GM20000 (cell line): ENCODE data around the gene EXOSC3.

Experiments
- DNase-seq: peaks from one replicate; pipeline ENCODE4 v3.0.0; 2012; ENCODE audit warnings: low spot score
- TF ChIP-seq, protein P1 (sequence below): IDR thresholded peaks from 2 replicates; pipeline ENCODE4 v1.5.1; 2012; ENCODE audit warnings: mild to moderate bottlenecking, control low read depth; ENCODE audit errors: extremely low read depth, missing control alignments

Gene EXOSC3

GRCh38 chr9:37790096-37790495 lies 5.2 kb upstream of the EXOSC3 start:
- TF ChIP-seq, protein P1, sequence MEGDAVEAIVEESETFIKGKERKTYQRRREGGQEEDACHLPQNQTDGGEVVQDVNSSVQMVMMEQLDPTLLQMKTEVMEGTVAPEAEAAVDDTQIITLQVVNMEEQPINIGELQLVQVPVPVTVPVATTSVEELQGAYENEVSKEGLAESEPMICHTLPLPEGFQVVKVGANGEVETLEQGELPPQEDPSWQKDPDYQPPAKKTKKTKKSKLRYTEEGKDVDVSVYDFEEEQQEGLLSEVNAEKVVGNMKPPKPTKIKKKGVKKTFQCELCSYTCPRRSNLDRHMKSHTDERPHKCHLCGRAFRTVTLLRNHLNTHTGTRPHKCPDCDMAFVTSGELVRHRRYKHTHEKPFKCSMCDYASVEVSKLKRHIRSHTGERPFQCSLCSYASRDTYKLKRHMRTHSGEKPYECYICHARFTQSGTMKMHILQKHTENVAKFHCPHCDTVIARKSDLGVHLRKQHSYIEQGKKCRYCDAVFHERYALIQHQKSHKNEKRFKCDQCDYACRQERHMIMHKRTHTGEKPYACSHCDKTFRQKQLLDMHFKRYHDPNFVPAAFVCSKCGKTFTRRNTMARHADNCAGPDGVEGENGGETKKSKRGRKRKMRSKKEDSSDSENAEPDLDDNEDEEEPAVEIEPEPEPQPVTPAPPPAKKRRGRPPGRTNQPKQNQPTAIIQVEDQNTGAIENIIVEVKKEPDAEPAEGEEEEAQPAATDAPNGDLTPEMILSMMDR, result no peak
- DNase-seq, result no peak

GRCh38 chr9:37788332-37788731 lies 3.5 kb upstream of the EXOSC3 start:
- DNase-seq, result no peak
- TF ChIP-seq, protein P1, result no peak

- TF ChIP-seq, protein P1, result no peak
- DNase-seq, result peak; percentile 27
Observed at GRCh38 chr9:37787059-37787458, 2.2 kb upstream of the EXOSC3 start.

DNA sequence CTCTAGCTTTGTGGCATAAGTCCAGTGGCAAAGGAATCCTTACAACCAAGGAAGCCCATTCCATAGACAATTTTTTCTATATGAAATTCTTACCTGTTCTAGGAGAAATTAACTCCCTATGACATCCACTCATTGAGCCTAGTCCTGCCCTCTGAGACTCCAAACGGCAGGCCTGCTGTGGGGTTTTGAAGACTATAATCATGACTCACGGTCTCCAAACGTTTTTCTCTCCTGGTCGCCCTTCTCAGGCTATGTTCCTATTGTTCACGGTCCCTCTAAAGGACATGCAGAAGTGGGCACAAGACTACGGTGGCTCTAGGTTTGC lies 611 bp downstream of the EXOSC3 start:
- no peak for DNase-seq
- TF ChIP-seq, protein P1, result no peak

- TF ChIP-seq, protein P1, result no peak
- DNase-seq, result no peak
Observed at GRCh38 chr9:37778534-37778933, 6.3 kb downstream of the EXOSC3 start.

DNA sequence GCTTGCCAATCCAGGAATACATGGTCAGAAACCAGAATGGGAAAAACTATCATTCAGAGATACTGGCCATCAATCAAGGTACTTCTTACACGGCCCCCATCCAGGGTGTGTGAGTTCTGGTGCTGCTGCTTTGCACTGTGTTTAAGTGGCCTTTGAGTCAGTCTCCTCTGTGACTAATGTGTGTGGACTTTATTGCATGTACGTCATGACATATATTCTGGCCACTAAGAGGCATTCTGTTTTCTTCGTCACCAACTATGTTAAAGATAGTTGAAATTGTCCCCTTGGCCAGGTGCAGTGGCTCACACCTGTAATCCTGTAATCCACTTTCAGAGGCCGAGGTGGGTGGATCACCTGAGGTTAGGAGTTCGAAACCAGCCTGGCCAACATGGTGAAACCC lies 8.5 kb downstream of the EXOSC3 start:
- TF ChIP-seq, protein P1, result no peak

DNA sequence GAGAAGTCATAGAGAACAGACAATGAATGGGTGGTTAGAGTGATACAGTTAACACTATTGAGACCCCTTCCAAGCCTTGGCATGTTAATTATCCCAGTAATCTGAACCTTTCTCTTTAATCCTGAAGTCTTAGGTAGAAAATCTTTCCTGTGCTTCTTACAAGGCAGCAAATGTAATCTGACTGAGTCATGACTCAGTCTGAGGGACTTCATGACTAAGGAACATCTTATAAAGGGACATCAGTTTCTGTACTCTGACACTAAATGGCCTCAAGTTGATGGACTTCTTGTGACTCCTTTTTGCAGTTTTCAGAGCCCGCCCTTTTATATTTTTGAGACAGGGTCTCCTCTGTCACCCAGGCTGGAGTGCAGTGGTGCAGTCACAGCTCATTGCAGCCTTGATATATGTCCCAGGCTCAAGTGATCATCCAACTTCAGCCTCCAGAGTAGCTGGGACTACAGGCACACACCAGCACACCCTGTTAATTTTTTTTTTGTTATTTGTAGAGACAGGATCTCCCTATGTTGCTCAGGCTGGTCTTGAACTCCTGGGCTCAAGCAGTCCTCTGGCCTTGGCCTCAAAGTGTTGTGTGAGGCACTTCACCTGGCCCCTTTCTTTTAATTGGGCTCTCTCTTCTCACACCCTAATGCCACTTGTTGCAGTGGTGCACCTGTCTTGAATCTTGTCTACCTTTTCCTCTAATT lies 9.5 kb downstream of the EXOSC3 start:
- DNase-seq, result no peak
- TF ChIP-seq, protein P1, result no peak

More for the DNA sequence above, 8.5 kb downstream of the EXOSC3 start:
- DNase-seq, result no peak
